SJCRH30 (cell line): ENCODE measurements around the gene SYT5. TPM values are rescaled to one million over a fixed set of nuclear protein-coding genes. Genes with fewer than 3 reads are reported as not detected.
A peak's percentile ranks its signal among the peaks of the same experiment; 100 is the strongest.
"Not testable (repeated sequence)": the region's sequence is repeated elsewhere in the genome, so short reads cannot be mapped to it uniquely, and the experiment has no call there.

Experiments
- DNase-seq, 2 experiments: peaks; one replicate each; pipeline ENCODE4 v3.0.0-alpha.2; 2015 to 2020
- H3K27ac ChIP-seq: fragments of 250-450 bp; sonication (Bioruptor Pico); 2 replicates; pipeline ENCODE4 v1.5.1; 2020; ENCODE audit warnings: mild to moderate bottlenecking, moderate library complexity
- H3K27me3 ChIP-seq: fragments of 250-450 bp; sonication (Bioruptor Pico); 2 replicates; pipeline ENCODE4 v1.5.1; 2020; ENCODE audit warnings: mild to moderate bottlenecking, moderate library complexity
- H3K36me3 ChIP-seq: fragments of 250-450 bp; sonication (Bioruptor Pico); 2 replicates; pipeline ENCODE4 v1.5.1; 2020; ENCODE audit warnings: mild to moderate bottlenecking, moderate library complexity
- H3K4me1 ChIP-seq: fragments of 250-450 bp; sonication (Bioruptor Pico); 2 replicates; pipeline ENCODE4 v1.5.1; 2020; ENCODE audit warnings: mild to moderate bottlenecking, moderate library complexity
- H3K4me3 ChIP-seq: fragments of 250-450 bp; sonication (Bioruptor Pico); 2 replicates; pipeline ENCODE4 v1.5.1; 2020; ENCODE audit warnings: mild to moderate bottlenecking, moderate library complexity
- H3K9me3 ChIP-seq: fragments of 250-450 bp; sonication (Bioruptor Pico); replicated peaks from 2 replicates; pipeline ENCODE4 v1.5.1; 2020; ENCODE audit warnings: mild to moderate bottlenecking, moderate library complexity
- total RNA-seq: library from RNA; depleted of rRNA; stranded (reverse); fragments of >200 nt; shearing (Covaris generic); gene quantifications from 2 replicates; pipeline ENCODE4 v1.2.3, GENCODE V29; 2014

Gene SYT5
- total RNA-seq, 1 experiment from 2014 or later = 0.36 TPM

- Histone ChIP-seq H3K9me3 (no peaks in the 10 kb centered on the region), H3K36me3 (no peaks in the 10 kb centered on the region), H3K27me3 (no peaks in the 10 kb centered on the region), H3K4me1 (no peaks in the 10 kb centered on the region), H3K27ac (no peak overlapping the region), H3K4me3 (no peak overlapping the region)
- peak; percentile 33 to 43 for DNase-seq
These were observed 9.3 kb upstream of the SYT5 start for GRCh38 chr19:55189403-55189835.

GRCh38 chr19:55188625-55189024 lies 8.5 kb upstream of the SYT5 start:
- no peak for DNase-seq
- Histone ChIP-seq H3K4me3 (no peak overlapping the region), H3K36me3 (no peaks in the 10 kb centered on the region), H3K9me3 (no peaks in the 10 kb centered on the region), H3K27ac (no peak overlapping the region), H3K4me1 (no peaks in the 10 kb centered on the region), H3K27me3 (no peaks in the 10 kb centered on the region)

GRCh38 chr19:55186080-55186479 lies 6.0 kb upstream of the SYT5 start:
- Histone ChIP-seq H3K36me3 (no peaks in the 10 kb centered on the region), H3K4me1 (no peaks in the 10 kb centered on the region), H3K9me3 (no peaks in the 10 kb centered on the region), H3K27ac (no peak overlapping the region), H3K27me3 (no peaks in the 10 kb centered on the region), H3K4me3 (no peak overlapping the region)
- DNase-seq = no peak

GRCh38 chr19:55181740-55182139 lies 1.7 kb upstream of the SYT5 start:
- DNase-seq = no peak
- H3K27ac ChIP-seq = no peak overlapping the region

GRCh38 chr19:55178781-55179599 lies 1.1 kb downstream of the SYT5 start:
- Histone ChIP-seq H3K36me3 (no peaks in the 10 kb centered on the region), H3K4me1 (0 out of 2 replicates have a peak, but pooled peaks cover 3% of the 10 kb centered on the region), H3K4me3 (peak overlapping the region; percentile 41), H3K27me3 (peaks cover 6% of the 10 kb centered on the region; the same call in 1 of the 2 replicates), H3K9me3 (no peaks in the 10 kb centered on the region), H3K27ac (no peak overlapping the region)
- peak; percentile 78 to 86 for DNase-seq

More at GRCh38 chr19:55181740-55182139, 1.7 kb upstream of the SYT5 start:
- H3K9me3 ChIP-seq = no peaks in the 10 kb centered on the region
- no peak overlapping the region for H3K4me3 ChIP-seq
- H3K27me3 ChIP-seq = peaks cover 6% of the 10 kb centered on the region; the same call in 1 of the 2 replicates
- 0 out of 2 replicates have a peak, but pooled peaks cover 3% of the 10 kb centered on the region for H3K4me1 ChIP-seq
- H3K36me3 ChIP-seq = no peaks in the 10 kb centered on the region

GRCh38 chr19:55176076-55176475 lies 4.0 kb downstream of the SYT5 start:
- Histone ChIP-seq H3K36me3 (no peaks in the 10 kb centered on the region), H3K9me3 (no peaks in the 10 kb centered on the region), H3K27me3 (peaks cover 9% of the 10 kb centered on the region; the same call in 1 of the 2 replicates), H3K4me3 (no peak overlapping the region), H3K4me1 (0 out of 2 replicates have a peak, but pooled peaks cover 3% of the 10 kb centered on the region), H3K27ac (no peak overlapping the region)
- no peak for DNase-seq

GRCh38 chr19:55175117-55175867 lies 4.8 kb downstream of the SYT5 start:
- H3K27me3 ChIP-seq = peaks cover 9% of the 10 kb centered on the region; the same call in 1 of the 2 replicates
- DNase-seq = no peak

GRCh38 chr19:55174425-55175116 lies 5.5 kb downstream of the SYT5 start:
- no peak overlapping the region for H3K4me3 ChIP-seq
- H3K27me3 ChIP-seq = peaks cover 9% of the 10 kb centered on the region; the same call in 1 of the 2 replicates
- 0 out of 2 replicates have a peak, but pooled peaks cover 3% of the 10 kb centered on the region for H3K4me1 ChIP-seq
- H3K36me3 ChIP-seq = no peaks in the 10 kb centered on the region
- no peaks in the 10 kb centered on the region for H3K9me3 ChIP-seq
- H3K27ac ChIP-seq = no peak overlapping the region
- no peak for DNase-seq

More at GRCh38 chr19:55175117-55175867, 4.8 kb downstream of the SYT5 start:
- Histone ChIP-seq H3K4me1 (0 out of 2 replicates have a peak, but pooled peaks cover 3% of the 10 kb centered on the region), H3K27ac (no peak overlapping the region), H3K9me3 (no peaks in the 10 kb centered on the region), H3K36me3 (no peaks in the 10 kb centered on the region), H3K4me3 (no peak overlapping the region)

GRCh38 chr19:55173714-55174409 lies 6.2 kb downstream of the SYT5 start:
- DNase-seq = peak; percentile 51 to 53
- Histone ChIP-seq H3K4me1 (0 out of 2 replicates have a peak, but pooled peaks cover 1% of the 10 kb centered on the region), H3K27me3 (peaks cover 9% of the 10 kb centered on the region; the same call in 1 of the 2 replicates), H3K9me3 (no peaks in the 10 kb centered on the region), H3K4me3 (peak overlapping the region; percentile 48), H3K36me3 (no peaks in the 10 kb centered on the region), H3K27ac (no peak overlapping the region)

- H3K4me3 ChIP-seq = peak overlapping the region; percentile 48
- H3K36me3 ChIP-seq = no peaks in the 10 kb centered on the region
- no peaks in the 10 kb centered on the region for H3K4me1 ChIP-seq
- H3K27ac ChIP-seq = no peak overlapping the region
- H3K27me3 ChIP-seq = peaks cover 9% of the 10 kb centered on the region; the same call in 1 of the 2 replicates
- DNase-seq = no peak
- H3K9me3 ChIP-seq = no peaks in the 10 kb centered on the region
These were observed 6.8 kb downstream of the SYT5 start for GRCh38 chr19:55173186-55173713.

- Histone ChIP-seq H3K4me1 (no peaks in the 10 kb centered on the region), H3K36me3 (no peaks in the 10 kb centered on the region), H3K27ac (no peak overlapping the region)
These were observed 7.3 kb downstream of the SYT5 start for GRCh38 chr19:55172741-55173140.

GRCh38 chr19:55172318-55172717 lies 7.8 kb downstream of the SYT5 start:
- H3K27ac ChIP-seq, H3K4me3 ChIP-seq, DNase-seq, H3K9me3 ChIP-seq, H3K27me3 ChIP-seq, H3K36me3 ChIP-seq, H3K4me1 ChIP-seq: not testable (repeated sequence)

More at GRCh38 chr19:55172741-55173140, 7.3 kb downstream of the SYT5 start:
- DNase-seq = no peak
- Histone ChIP-seq H3K4me3 (no peak overlapping the region), H3K27me3 (peaks cover 4% of the 10 kb centered on the region; the same call in 1 of the 2 replicates), H3K9me3 (no peaks in the 10 kb centered on the region)

GRCh38 chr19:55171440-55171839 lies 8.6 kb downstream of the SYT5 start:
- Histone ChIP-seq H3K4me3 (no peak overlapping the region), H3K36me3 (no peaks in the 10 kb centered on the region), H3K4me1 (0 out of 2 replicates have a peak, but pooled peaks cover 4% of the 10 kb centered on the region), H3K9me3 (no peaks in the 10 kb centered on the region), H3K27me3 (0 out of 2 replicates have a peak, but pooled peaks cover 2% of the 10 kb centered on the region), H3K27ac (no peak overlapping the region)
- DNase-seq = no peak
